ENCODE data around the gene AKAP12.
A peak's percentile ranks its signal among the peaks of the same experiment; 100 is the strongest.

AKAP12 gene, protein sequence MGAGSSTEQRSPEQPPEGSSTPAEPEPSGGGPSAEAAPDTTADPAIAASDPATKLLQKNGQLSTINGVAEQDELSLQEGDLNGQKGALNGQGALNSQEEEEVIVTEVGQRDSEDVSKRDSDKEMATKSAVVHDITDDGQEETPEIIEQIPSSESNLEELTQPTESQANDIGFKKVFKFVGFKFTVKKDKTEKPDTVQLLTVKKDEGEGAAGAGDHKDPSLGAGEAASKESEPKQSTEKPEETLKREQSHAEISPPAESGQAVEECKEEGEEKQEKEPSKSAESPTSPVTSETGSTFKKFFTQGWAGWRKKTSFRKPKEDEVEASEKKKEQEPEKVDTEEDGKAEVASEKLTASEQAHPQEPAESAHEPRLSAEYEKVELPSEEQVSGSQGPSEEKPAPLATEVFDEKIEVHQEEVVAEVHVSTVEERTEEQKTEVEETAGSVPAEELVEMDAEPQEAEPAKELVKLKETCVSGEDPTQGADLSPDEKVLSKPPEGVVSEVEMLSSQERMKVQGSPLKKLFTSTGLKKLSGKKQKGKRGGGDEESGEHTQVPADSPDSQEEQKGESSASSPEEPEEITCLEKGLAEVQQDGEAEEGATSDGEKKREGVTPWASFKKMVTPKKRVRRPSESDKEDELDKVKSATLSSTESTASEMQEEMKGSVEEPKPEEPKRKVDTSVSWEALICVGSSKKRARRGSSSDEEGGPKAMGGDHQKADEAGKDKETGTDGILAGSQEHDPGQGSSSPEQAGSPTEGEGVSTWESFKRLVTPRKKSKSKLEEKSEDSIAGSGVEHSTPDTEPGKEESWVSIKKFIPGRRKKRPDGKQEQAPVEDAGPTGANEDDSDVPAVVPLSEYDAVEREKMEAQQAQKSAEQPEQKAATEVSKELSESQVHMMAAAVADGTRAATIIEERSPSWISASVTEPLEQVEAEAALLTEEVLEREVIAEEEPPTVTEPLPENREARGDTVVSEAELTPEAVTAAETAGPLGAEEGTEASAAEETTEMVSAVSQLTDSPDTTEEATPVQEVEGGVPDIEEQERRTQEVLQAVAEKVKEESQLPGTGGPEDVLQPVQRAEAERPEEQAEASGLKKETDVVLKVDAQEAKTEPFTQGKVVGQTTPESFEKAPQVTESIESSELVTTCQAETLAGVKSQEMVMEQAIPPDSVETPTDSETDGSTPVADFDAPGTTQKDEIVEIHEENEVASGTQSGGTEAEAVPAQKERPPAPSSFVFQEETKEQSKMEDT (N-terminal part only)

DNA sequence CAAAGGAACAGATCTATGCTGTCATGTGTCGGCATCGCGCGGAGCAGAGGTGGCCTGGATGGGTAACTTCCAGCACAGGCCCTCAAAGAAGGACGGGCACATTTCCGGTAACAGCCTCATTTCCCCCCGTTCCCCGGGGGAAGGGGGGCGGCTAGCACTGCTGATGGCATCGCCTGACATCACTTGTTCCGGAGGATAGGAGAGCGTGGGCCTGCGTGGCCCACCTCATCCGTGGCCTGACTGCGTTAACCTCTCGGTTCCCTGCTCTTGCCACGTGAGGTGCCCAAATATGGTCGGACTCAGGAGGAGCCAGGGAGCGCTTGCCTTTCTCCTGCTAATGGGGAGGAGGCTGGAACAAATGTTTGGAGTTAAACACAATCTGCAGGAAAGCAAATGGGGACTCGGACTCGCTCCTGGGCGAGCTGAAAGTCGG, at the start of gene AKAP12:
Gene AKAP12 (plus strand): TSS at position 365 of the 433 bp plus-strand sequence. CDS start 596 bp downstream, outside the sequence.
- DNase-seq (ENCODE audit: low spot score) = peak; percentile 56

- no peak for DNase-seq (ENCODE audit: low spot score)
Measured at GRCh38 chr6:151191527-151191926, 48.2 kb upstream of the AKAP12 start.

GRCh38 chr6:151196555-151196954, 43.2 kb upstream of the AKAP12 start:
- peak; percentile 17 for DNase-seq (ENCODE audit: low spot score)

DNA sequence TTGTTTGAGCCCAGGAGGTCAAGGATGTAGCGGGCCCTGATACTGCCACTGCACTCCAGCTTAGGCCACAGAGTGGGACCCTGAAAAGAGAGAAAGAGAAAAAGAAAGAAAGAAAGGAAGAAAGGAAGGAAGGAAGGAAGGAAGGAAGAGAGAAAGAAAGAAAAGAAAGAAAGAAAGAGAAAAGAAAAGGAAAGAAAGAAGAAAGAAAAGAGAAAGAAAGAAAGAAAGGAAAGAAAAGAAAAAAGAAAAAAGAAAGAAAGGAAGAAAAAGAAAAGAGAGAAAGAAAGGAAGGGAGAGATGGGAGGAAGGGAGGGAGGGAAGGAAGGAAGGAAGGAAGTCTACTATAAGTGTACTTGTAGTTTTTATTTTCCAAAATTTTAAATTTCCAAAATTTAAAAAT, 42.2 kb upstream of the AKAP12 start:
- no peak for DNase-seq (ENCODE audit: low spot score)

- DNase-seq (ENCODE audit: low spot score) = no peak
Measured at GRCh38 chr6:151199991-151200390, 39.8 kb upstream of the AKAP12 start.

GRCh38 chr6:151205721-151206600, 33.8 kb upstream of the AKAP12 start:
- DNase-seq (ENCODE audit: low spot score) = no peak

DNA sequence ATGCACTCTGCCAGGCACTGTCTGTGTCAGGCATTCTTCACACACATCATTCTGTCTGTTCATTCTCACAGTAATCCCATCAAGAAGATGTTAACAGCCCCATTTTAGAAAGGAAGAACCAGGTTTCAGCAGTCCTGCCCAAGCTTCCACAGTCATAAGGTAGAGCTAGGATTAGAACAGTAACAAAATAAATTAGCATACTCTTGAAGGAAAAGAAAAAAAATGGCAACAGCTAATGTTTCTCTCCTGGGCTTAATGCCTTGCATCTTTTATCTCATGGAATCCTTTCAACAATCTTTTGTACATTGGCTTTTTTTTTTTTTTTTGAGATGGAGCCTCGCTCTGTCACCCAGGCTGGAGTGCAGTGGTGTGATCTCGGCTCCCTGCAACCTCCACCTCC, 32.1 kb upstream of the AKAP12 start:
- DNase-seq (ENCODE audit: low spot score) = no peak

- peak; percentile 45 for DNase-seq (ENCODE audit: low spot score)
Measured at GRCh38 chr6:151209071-151209831, 30.5 kb upstream of the AKAP12 start.

- no peak for DNase-seq (ENCODE audit: low spot score)
Measured at GRCh38 chr6:151211075-151211474, 28.7 kb upstream of the AKAP12 start.

- DNase-seq (ENCODE audit: low spot score) = no peak
Measured at GRCh38 chr6:151213352-151213751, 26.4 kb upstream of the AKAP12 start.

- DNase-seq (ENCODE audit: low spot score) = no peak
Measured at GRCh38 chr6:151215999-151216398, 23.8 kb upstream of the AKAP12 start.

GRCh38 chr6:151216804-151217203, 23.0 kb upstream of the AKAP12 start:
- DNase-seq (ENCODE audit: low spot score) = no peak

- DNase-seq (ENCODE audit: low spot score) = no peak
Measured at GRCh38 chr6:151219192-151219591, 20.6 kb upstream of the AKAP12 start.

GRCh38 chr6:151224076-151224475, 15.7 kb upstream of the AKAP12 start:
- no peak for DNase-seq (ENCODE audit: low spot score)

DNA sequence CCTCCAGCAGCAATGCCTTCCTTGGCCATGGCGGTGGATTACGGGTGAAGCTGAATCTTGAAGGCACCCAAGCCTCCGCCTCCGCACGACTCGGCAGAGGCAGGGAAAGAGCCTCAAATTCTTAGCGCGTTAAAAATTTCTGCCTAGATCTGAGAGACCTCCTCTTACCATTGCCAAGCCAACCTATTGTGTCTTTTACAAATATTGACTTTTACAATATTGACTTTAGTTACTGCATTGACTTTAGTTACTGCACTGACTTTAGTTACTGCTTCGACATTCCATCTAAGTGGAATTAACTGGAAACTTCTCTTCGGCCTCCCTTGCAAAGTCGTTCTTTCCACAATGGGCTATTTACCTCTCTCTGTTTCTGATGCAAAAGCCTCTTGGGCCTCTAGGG, 13.8 kb upstream of the AKAP12 start:
- DNase-seq (ENCODE audit: low spot score) = no peak

DNA sequence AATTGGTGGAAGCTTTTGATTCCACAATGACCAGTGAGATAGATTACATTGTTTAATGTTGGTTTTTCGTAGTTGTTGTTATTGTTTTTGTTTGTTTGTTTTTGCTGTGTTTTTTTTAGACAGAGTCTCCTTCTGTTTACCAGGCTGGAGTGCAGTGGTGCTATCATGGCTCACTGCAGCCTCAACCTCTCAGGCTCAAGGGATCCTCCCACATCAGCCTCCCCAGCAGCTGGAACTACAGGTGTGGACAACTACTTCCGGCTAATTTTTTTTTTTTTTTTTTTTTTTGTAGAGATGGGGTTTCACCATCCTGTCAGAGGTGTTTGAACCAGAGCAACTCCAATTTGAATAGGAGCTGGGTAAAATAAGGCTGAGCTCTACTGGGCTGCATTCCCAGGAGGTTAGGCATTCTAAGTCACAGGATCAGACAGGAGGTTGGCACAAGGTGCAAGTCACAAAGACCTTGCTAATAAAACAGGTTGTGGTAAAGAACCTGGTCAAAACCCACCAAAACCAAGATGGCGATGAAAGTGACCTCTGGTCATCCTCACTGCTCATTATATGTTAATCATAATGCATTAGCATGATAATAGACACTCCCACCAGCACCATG, 10.9 kb upstream of the AKAP12 start:
- no peak for DNase-seq (ENCODE audit: low spot score)

DNA sequence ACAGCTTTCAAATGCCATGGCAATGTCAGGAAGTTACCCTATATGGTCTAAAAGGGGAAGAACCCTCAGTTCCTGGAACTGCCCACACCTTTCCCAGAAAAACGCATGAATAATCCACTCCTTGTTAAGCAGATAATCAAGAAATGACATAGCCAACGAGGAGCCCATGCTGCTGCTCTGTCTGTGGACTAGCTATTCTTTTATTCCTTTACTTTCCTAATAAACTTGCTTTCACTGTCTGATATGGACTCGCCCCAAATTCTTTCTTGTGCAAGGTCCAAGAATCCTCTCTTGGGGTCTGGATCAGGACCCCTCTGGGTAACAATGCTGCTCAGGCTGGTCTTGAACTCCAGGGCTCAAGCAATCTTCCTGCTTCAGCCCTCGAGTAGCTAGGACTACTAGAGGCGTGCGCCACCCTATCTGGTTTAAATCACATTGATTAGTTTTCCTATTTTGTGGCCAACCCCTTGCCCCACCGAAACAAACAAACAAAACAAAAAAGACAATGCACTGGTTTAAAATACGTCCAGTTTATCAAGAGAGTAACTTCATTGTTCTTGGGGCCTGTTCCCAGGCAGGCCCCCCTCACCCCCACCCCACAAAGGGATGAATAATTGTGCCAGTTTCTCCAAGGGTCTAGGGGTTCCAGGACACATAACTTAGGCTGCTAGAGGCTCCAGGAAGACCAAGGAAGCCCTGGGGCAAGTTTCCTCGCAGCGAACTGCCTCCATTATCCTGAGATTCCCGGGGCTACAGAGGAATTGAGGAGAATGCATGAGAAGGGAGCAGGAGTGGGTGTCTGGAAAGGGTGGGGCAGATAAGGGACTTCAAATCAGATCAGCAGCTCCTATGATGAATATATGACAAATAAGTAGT, 10.1 kb upstream of the AKAP12 start:
- DNase-seq (ENCODE audit: low spot score) = no peak

DNA sequence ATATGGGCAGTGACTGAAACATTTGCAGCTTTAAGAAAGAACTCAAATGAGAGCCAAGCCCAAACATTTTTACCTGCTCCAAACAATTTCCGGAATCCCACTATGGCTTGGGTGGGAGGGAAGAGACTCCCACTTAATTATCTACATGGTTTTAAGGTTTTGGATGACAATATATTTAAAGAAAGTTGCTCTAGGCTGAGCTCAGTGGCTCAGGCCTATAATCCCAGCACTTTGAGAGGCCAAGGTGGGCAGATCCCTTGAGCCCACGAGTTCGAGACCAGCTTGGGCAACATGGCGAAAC, 9.5 kb upstream of the AKAP12 start:
- no peak for DNase-seq (ENCODE audit: low spot score)

GRCh38 chr6:151232899-151233298, 6.9 kb upstream of the AKAP12 start:
- no peak for DNase-seq (ENCODE audit: low spot score)
